Right cardiac atrium (tissue), 5 donors: Measurements from ENCODE around the gene PANK2. TPM values are rescaled to one million over a fixed set of nuclear protein-coding genes. Genes with fewer than 3 reads are reported as not detected.
A peak's percentile ranks its signal among the peaks of the same experiment; 100 is the strongest.
"Not testable (repeated sequence)": the region's sequence is repeated elsewhere in the genome, so short reads cannot be mapped to it uniquely, and the experiment has no call there.

ENCODE experiments used
- ATAC-seq, 2 donors: fragments of 200-7000 bp; cut with Tn5 transposase; one replicate each; pipeline versions ENCODE4 v1.8.0 to v1.9.1; 2020; ENCODE audit warnings: moderate library complexity in 2 of 2, mild to moderate bottlenecking in 1 of 2
- DNase-seq, 3 donors: peaks; one replicate each; pipeline ENCODE4 v3.0.0-alpha.2; 2020
- H3K27ac ChIP-seq: one replicate; pipeline ENCODE4 v1.5.1; 2013; ENCODE audit warnings: mild to moderate bottlenecking, low read length, control low read depth, moderate library complexity
- H3K27me3 ChIP-seq: one replicate; pipeline ENCODE4 v1.6.1; 2013; ENCODE audit not compliant: control insufficient read depth, insufficient read depth
- H3K4me1 ChIP-seq: one replicate; pipeline ENCODE4 v1.6.1; 2013; ENCODE audit warnings: low read length; ENCODE audit not compliant: control insufficient read depth, insufficient read depth
- H3K4me3 ChIP-seq: one replicate; pipeline ENCODE4 v1.5.1; 2013; ENCODE audit warnings: low read length, control low read depth
- H3K9me3 ChIP-seq: one replicate; pipeline ENCODE4 v1.6.1; 2013; ENCODE audit warnings: low read length; ENCODE audit not compliant: control insufficient read depth
- WGBS: extraction: QIAGEN DNeasy Blood & Tissue Kit; methylation state at CpG from one replicate; pipeline ENCODE4 v1.1.7; 2013; 5-methylcytosine and 5-hydroxymethylcytosine counted together
- intact Hi-C, 4 donors: fragments of 100-400 bp; cut with DNase I; formaldehyde crosslinking; loops; one replicate each; pipeline versions ENCODE4 v1.11.0 to v1.14.0; 2022 to 2023
- microRNA-seq, 2 donors: library from miRNA; unstranded; fragments of <30 nt; microRNA quantifications; one replicate each; pipeline ENCODE4 v1.2.0, GENCODE V29; 2020 to 2021
- polyA plus RNA-seq: library from polyadenylated mRNA; stranded (reverse); fragments of 200-250 nt; gene quantifications from one replicate; pipeline ENCODE4 v1.2.3, GENCODE V29; 2013
- total RNA-seq, 4 donors: library from RNA; stranded (reverse); fragmentation: NEBNext Ultra II Directional; extraction: Animal tissue kit (Norgen Biotek cat#: 25700); gene quantifications; one replicate each; pipeline ENCODE4 v1.2.1, GENCODE V29; 2021
- donor health status: healthy with polysubstance abuse.
- donor health status: DM: no; HTN: yes; CAD: no.
- donor health status: DM: no; HTN: no; CAD: no.
- donor health status: DM: no; HTN: yes; CAD: no; lungs with severe emphysema.
- donor health status: DM: yes; HTN: yes; CAD: no.

The PANK2 gene
- total and polyA plus RNA-seq, 5 donors = 16.2 to 24.4 (median 23.1) TPM

DNA sequence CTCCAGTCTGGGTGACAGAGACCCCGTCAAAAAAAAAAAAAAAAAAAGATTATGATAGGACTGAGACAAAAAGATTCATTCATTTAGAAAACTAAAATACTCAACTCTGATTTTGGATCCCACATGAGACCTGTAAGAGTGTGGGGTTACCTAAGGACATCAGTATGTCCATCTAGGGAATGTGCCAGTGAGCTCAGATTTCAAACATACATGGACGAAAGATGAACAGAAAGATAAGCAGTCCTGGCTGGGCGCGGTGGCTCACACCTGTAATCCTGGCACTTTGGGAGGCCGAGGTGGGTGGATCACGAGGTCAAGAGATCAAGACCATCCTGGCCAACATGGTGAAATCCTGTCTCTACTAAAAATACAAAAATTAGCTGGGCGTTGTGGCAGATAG, 57.5 kb downstream of the PANK2 start:
- H3K27me3 ChIP-seq, H3K4me3 ChIP-seq, H3K9me3 ChIP-seq, ATAC-seq, H3K27ac ChIP-seq, DNase-seq, intact Hi-C loops, H3K4me1 ChIP-seq: not testable (repeated sequence)
- WGBS = 94% methylated on average over 7 of the region's 7 CpGs

DNA sequence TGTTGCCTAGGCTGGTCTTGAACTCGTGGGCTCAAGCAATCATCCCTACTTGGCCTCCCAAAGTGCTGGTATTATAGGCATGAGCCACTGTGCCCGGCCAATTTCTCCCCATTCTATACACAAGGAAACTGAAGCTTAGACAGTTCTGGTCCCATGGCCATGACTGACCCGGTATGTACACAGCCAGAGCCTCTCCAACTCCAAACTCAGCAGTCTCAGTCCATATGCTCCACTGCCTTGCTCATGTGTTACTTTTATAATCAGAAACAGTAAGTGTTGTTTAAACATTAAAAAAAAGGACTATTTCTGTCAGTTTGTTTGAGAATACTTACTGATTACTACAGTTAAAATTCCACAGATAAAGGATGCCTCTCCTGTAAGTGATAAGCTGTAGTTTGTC, 75.5 kb downstream of the PANK2 start:
- Histone ChIP-seq H3K4me3 (no peak overlapping the region), H3K27me3 (no peaks in the 10 kb centered on the region), H3K27ac (no peak overlapping the region), H3K9me3 (no peaks in the 10 kb centered on the region), H3K4me1 (no peaks in the 10 kb centered on the region)
- intact Hi-C loops = no loop called here
- ATAC-seq = no peak
- DNase-seq = no peak
- WGBS = 92% methylated on average over 3 of the region's 3 CpGs

DNA sequence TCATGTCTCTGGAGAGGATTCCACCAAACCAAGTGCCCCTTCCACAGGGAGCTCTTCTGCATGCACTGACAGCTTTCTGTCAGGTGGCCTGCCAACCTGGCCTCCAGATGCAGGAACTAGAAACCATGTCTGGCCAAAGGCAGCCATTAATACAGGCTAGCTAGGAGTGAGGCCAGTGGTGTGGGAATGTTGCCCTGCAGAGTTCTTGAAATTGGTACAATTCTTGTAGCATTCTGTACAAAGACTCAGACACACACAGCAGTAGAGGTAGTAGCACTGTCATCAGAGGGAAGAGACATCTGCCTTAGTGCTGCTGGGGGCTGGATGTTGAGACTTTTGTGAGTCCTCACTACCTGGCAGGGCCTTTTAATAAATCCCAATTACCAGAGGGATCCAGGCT, 77.4 kb downstream of the PANK2 start:
- Histone ChIP-seq H3K4me3 (no peak overlapping the region), H3K9me3 (no peaks in the 10 kb centered on the region), H3K27me3 (no peaks in the 10 kb centered on the region), H3K4me1 (no peaks in the 10 kb centered on the region), H3K27ac (no peak overlapping the region)
- intact Hi-C loops = no loop called here
- no peak for DNase-seq
- no peak for ATAC-seq

DNA sequence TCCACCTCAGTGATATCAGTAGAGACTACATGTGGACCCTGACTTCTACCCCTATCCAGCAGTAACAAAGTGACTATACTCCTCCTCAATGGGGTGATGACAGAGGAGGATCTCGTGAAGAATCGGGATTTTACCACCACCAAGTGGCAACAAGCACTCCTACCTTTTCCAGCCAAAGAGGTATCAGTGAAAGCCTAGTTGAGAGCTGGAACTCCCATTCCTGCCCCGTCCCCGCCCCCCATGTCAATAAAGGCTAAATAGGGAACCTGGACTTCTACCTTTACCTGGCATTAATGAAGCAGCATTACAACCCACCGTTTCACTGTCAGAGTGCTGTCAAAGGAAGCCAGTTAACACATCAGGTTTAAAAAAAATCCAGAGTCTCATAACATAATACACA, 80.8 kb downstream of the PANK2 start:
- 82% methylated on average over 5 of the region's 5 CpGs for WGBS

DNA sequence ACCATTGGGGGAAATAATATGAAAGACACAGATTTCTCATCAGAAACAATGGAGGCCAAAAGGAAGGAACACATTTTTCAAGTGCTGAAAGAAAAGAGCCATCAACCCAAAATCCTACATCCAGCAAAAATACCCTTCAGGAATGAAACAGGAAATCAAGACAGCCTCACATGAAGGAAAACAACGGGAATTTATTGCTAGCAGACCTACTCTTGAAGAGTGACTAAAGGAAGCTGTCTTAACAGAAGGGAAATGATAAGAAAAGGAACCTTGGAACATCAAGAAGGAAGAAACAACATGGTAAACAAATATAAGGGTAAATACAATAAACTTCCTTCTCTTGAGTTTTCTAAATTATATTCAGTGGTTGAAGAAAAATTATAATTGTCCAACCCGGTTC, 82.0 kb downstream of the PANK2 start:
- no peak overlapping the region for H3K4me3 ChIP-seq
- intact Hi-C loops = no loop called here

More for the DNA sequence above, 80.8 kb downstream of the PANK2 start:
- ATAC-seq (peak in 1 of 2 donors; percentile 59), DNase-seq (no peak)
- H3K4me1 ChIP-seq = no peaks in the 10 kb centered on the region
- H3K9me3 ChIP-seq = no peaks in the 10 kb centered on the region
- H3K27ac ChIP-seq = no peak overlapping the region
- no peak overlapping the region for H3K4me3 ChIP-seq
- no peaks in the 10 kb centered on the region for H3K27me3 ChIP-seq
- intact Hi-C loops = no loop called here

DNA sequence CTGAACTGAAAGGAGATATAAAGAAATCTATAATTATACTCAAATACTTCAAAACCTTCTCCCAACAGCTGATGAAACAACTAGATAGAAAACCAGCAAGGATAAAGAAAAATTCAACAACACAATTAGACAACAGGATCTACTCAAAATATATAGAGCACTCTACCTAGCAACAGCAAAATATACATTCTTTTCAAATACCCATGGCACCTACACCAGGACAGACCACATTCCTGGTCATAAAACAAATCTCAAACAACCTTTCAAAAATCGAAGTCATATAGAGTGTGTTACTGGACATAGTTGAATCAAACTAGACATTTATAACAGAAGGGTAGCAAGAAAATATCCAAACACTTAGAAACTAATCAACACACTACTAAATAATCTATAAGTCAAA, 83.0 kb downstream of the PANK2 start:
- intact Hi-C loops = no loop called here
- WGBS = 97% methylated on average over 1 of the region's 1 CpG
- H3K4me3 ChIP-seq = no peak overlapping the region
- DNase-seq = no peak
- no peak for ATAC-seq
- H3K27ac ChIP-seq = no peak overlapping the region
- H3K4me1 ChIP-seq = no peaks in the 10 kb centered on the region
- H3K9me3 ChIP-seq = no peaks in the 10 kb centered on the region
- no peaks in the 10 kb centered on the region for H3K27me3 ChIP-seq

More for the DNA sequence above, 82.0 kb downstream of the PANK2 start:
- no peaks in the 10 kb centered on the region for H3K27me3 ChIP-seq
- DNase-seq = no peak
- 65% methylated on average over 2 of the region's 2 CpGs for WGBS
- ATAC-seq = no peak
- H3K4me1 ChIP-seq = no peaks in the 10 kb centered on the region
- H3K27ac ChIP-seq = no peak overlapping the region
- H3K9me3 ChIP-seq = no peaks in the 10 kb centered on the region

DNA sequence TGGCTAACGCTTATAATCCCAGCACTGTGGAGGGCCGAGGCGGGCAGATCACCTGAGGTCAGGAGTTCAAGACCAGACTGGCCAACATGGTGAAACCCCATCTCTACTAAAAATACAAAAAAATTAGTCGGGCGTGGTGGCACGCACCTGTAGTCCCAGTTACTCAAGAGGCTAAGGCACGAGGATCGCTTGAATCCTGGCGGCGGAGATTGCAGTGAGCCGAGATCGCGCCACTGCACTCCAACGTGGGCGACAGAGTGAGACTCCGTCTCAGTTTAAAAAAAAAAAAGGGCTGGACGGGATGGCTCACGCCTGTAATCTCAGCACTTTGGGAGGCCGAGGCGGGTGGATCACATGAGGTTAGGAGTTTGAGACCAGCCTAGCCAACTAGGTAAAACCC, 83.4 kb downstream of the PANK2 start:
- intact Hi-C loops, H3K9me3 ChIP-seq, H3K27me3 ChIP-seq, H3K4me1 ChIP-seq, H3K27ac ChIP-seq, ATAC-seq, H3K4me3 ChIP-seq, DNase-seq: not testable (repeated sequence)
- WGBS = 98% methylated on average over 20 of the region's 20 CpGs

DNA sequence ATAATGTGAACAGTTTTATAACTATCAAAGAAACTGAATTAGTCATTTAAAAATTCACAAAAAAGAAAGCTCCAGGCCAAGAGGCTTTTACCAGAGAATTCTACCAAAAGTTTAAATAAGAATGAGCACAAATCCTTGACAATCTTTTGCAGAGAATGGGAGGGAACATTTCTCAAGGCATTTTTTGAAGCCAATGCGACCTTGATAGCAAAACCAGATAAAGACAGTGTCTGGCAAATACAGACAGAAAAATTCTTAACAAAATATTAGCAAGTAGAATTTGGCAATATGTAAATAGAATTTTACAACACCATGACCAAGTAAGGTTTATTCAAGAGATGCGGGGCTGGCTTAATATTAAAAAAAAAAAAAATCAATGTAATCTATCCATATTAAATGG, 84.5 kb downstream of the PANK2 start:
- 75% methylated on average over 2 of the region's 2 CpGs for WGBS
- H3K27me3 ChIP-seq = no peaks in the 10 kb centered on the region
- no peak overlapping the region for H3K27ac ChIP-seq
- intact Hi-C loops = no loop called here
- no peaks in the 10 kb centered on the region for H3K4me1 ChIP-seq
- H3K4me3 ChIP-seq = no peak overlapping the region
- DNase-seq (no peak), ATAC-seq (no peak)
- H3K9me3 ChIP-seq = no peaks in the 10 kb centered on the region

DNA sequence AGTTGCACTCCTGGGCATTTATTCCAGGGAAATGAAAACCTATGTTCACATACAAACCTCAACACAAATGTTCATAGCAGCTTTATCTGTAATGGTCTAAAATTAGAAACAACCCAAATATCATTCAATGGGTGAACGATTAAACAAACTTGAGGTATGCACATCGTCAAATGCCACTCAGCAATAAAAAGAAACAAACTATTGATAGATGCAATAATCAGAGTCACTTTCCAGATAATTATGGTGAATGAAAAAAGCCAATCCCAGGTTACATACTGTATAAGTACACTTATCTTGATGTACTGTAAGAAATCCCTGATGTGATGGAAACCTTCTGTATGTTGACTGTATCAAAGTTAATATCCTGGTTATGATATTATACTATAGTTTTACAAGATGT, 87.3 kb downstream of the PANK2 start:
- Histone ChIP-seq H3K4me3 (no peak overlapping the region), H3K27me3 (no peaks in the 10 kb centered on the region), H3K4me1 (peaks cover 1% of the 10 kb centered on the region), H3K27ac (no peak overlapping the region), H3K9me3 (no peaks in the 10 kb centered on the region)
- intact Hi-C loops = no loop called here
- DNase-seq = no peak
- no peak for ATAC-seq
- WGBS = 45% methylated on average over 2 of the region's 2 CpGs

Small RNAs within 50 kb of the gene (microRNA-seq; reads per million reads assigned to microRNA genes)
- 0 reads per million in 2 donors for gene MIR103A2
- gene MIR103B2 = 0 reads per million in 2 donors

Other genes starting within 250 kb of the PANK2 start
- gene GFRA4, start 226.0 kb upstream of the PANK2 start, total RNA-seq = not detected
- not detected for gene GFRA4, start 226.0 kb upstream of the PANK2 start, polyA plus RNA-seq
- 10 to 100 TPM; 11.5 to 23.7 (median 12.1) TPM for gene ADAM33, start 207.4 kb upstream of the PANK2 start, total RNA-seq
- 30.5 TPM for gene ADAM33, start 207.4 kb upstream of the PANK2 start, polyA plus RNA-seq
- 10 to 100 TPM in 1 of 4 donors, 1 to 10 TPM in 3; 6.7 to 12.3 (median 8.8) TPM for gene SIGLEC1, start 176.8 kb upstream of the PANK2 start, total RNA-seq
- 4.2 TPM for gene SIGLEC1, start 176.8 kb upstream of the PANK2 start, polyA plus RNA-seq
- 10 to 100 TPM in 1 of 4 donors, 1 to 10 TPM in 3; 6.1 to 13.0 (median 7.1) TPM for gene HSPA12B, start 156.7 kb upstream of the PANK2 start, total RNA-seq
- 8.9 TPM for gene HSPA12B, start 156.7 kb upstream of the PANK2 start, polyA plus RNA-seq
- gene ADISSP, start 121.6 kb upstream of the PANK2 start, total RNA-seq = 10 to 100 TPM; 11.7 to 13.7 (median 12.1) TPM
- 12.6 TPM for gene ADISSP, start 121.6 kb upstream of the PANK2 start, polyA plus RNA-seq
- gene SPEF1, start 107.9 kb upstream of the PANK2 start, total RNA-seq = under 1 TPM in 1 of 4 donors, not detected in 3; 0.50 TPM
- gene SPEF1, start 107.9 kb upstream of the PANK2 start, polyA plus RNA-seq = 0.07 TPM
- gene CENPB, start 102.6 kb upstream of the PANK2 start, total RNA-seq = 10 to 100 TPM; 63.9 to 92.7 (median 72.1) TPM
- gene CENPB, start 102.6 kb upstream of the PANK2 start, polyA plus RNA-seq = 67.4 TPM
- 10 to 100 TPM in 3 of 4 donors, 1 to 10 TPM in 1; 10.0 to 12.2 (median 11.4) TPM for gene CDC25B, start 93.1 kb upstream of the PANK2 start, total RNA-seq
- 7.9 TPM for gene CDC25B, start 93.1 kb upstream of the PANK2 start, polyA plus RNA-seq
- gene AP5S1, start 68.8 kb upstream of the PANK2 start, total RNA-seq = 10 to 100 TPM; 12.3 to 17.2 (median 13.5) TPM
- 12.5 TPM for gene AP5S1, start 68.8 kb upstream of the PANK2 start, polyA plus RNA-seq
- gene MAVS, start 42.6 kb upstream of the PANK2 start, total RNA-seq = 10 to 100 TPM; 28.5 to 32.6 (median 30.1) TPM
- 30.0 TPM for gene MAVS, start 42.6 kb upstream of the PANK2 start, polyA plus RNA-seq
- 1 to 10 TPM; 5.6 to 8.6 (median 6.8) TPM for gene RNF24, start 126.2 kb downstream of the PANK2 start, total RNA-seq
- gene RNF24, start 126.2 kb downstream of the PANK2 start, polyA plus RNA-seq = 1.8 TPM